ENCODE results near the gene GOLGA2.

Gene GOLGA2

GRCh38 chr9:128215491-128216409 is 60.1 kb downstream of the GOLGA2 start:
- Histone ChIP-seq H3K4me3 (ENCODE audit: low read depth, low read length) (no peak overlapping the region), H3K4me1 (ENCODE audit: control insufficient read depth, insufficient read depth, low read length) (peaks cover 18% of the 10 kb centered on the region; the same call in 1 of the 2 replicates), H3K27ac (ENCODE audit: low read depth, low read length) (no peak overlapping the region), H3K9me3 (ENCODE audit: control insufficient read depth, insufficient read depth, low read depth, low read length) (no peaks in the 10 kb centered on the region), H3K9ac (ENCODE audit: low read length) (no peak overlapping the region), H3K36me3 (ENCODE audit: control insufficient read depth, insufficient read depth, low read length) (peaks cover 12% of the 10 kb centered on the region), H3K27me3 (ENCODE audit: control insufficient read depth, insufficient read depth, low read length) (no peaks in the 10 kb centered on the region)

- H3K4me1 ChIP-seq (ENCODE audit: control insufficient read depth, insufficient read depth, low read length), result peaks cover 18% of the 10 kb centered on the region; the same call in 1 of the 2 replicates
- peaks cover 5% of the 10 kb centered on the region for H3K36me3 ChIP-seq (ENCODE audit: control insufficient read depth, insufficient read depth, low read length)
- no peak overlapping the region for H3K27ac ChIP-seq (ENCODE audit: low read depth, low read length)
- H3K9me3 ChIP-seq (ENCODE audit: control insufficient read depth, insufficient read depth, low read depth, low read length), result no peaks in the 10 kb centered on the region
- no peak overlapping the region for H3K4me3 ChIP-seq (ENCODE audit: low read depth, low read length)
- no peaks in the 10 kb centered on the region for H3K27me3 ChIP-seq (ENCODE audit: control insufficient read depth, insufficient read depth, low read length)
- H3K9ac ChIP-seq (ENCODE audit: low read length), result no peak overlapping the region
These were observed 61.0 kb downstream of the GOLGA2 start for GRCh38 chr9:128214571-128215490.

GRCh38 chr9:128213746-128214497 is 61.9 kb downstream of the GOLGA2 start:
- Histone ChIP-seq H3K27ac (ENCODE audit: low read depth, low read length) (no peak overlapping the region), H3K4me1 (ENCODE audit: control insufficient read depth, insufficient read depth, low read length) (peaks cover 18% of the 10 kb centered on the region; the same call in 1 of the 2 replicates), H3K4me3 (ENCODE audit: low read depth, low read length) (no peak overlapping the region), H3K27me3 (ENCODE audit: control insufficient read depth, insufficient read depth, low read length) (no peaks in the 10 kb centered on the region), H3K9me3 (ENCODE audit: control insufficient read depth, insufficient read depth, low read depth, low read length) (no peaks in the 10 kb centered on the region), H3K36me3 (ENCODE audit: control insufficient read depth, insufficient read depth, low read length) (peaks cover 2% of the 10 kb centered on the region; the same call in 1 of the 2 replicates), H3K9ac (ENCODE audit: low read length) (no peak overlapping the region)

- no peaks in the 10 kb centered on the region for H3K9me3 ChIP-seq (ENCODE audit: control insufficient read depth, insufficient read depth, low read depth, low read length)
- no peak overlapping the region for H3K4me3 ChIP-seq (ENCODE audit: low read depth, low read length)
- no peaks in the 10 kb centered on the region for H3K27me3 ChIP-seq (ENCODE audit: control insufficient read depth, insufficient read depth, low read length)
- H3K27ac ChIP-seq (ENCODE audit: low read depth, low read length), result no peak overlapping the region
- peaks cover 10% of the 10 kb centered on the region; the same call in 1 of the 2 replicates for H3K4me1 ChIP-seq (ENCODE audit: control insufficient read depth, insufficient read depth, low read length)
- no peak overlapping the region for H3K9ac ChIP-seq (ENCODE audit: low read length)
- H3K36me3 ChIP-seq (ENCODE audit: control insufficient read depth, insufficient read depth, low read length), result peaks cover 5% of the 10 kb centered on the region
These were observed 63.9 kb downstream of the GOLGA2 start for GRCh38 chr9:128211981-128212281.

GRCh38 chr9:128211186-128211980 is 64.4 kb downstream of the GOLGA2 start:
- Histone ChIP-seq H3K27ac (ENCODE audit: low read depth, low read length) (no peak overlapping the region), H3K36me3 (ENCODE audit: control insufficient read depth, insufficient read depth, low read length) (peaks cover 5% of the 10 kb centered on the region), H3K9me3 (ENCODE audit: control insufficient read depth, insufficient read depth, low read depth, low read length) (no peaks in the 10 kb centered on the region), H3K27me3 (ENCODE audit: control insufficient read depth, insufficient read depth, low read length) (no peaks in the 10 kb centered on the region), H3K4me3 (ENCODE audit: low read depth, low read length) (no peak overlapping the region), H3K4me1 (ENCODE audit: control insufficient read depth, insufficient read depth, low read length) (peaks cover 10% of the 10 kb centered on the region; the same call in 1 of the 2 replicates), H3K9ac (ENCODE audit: low read length) (no peak overlapping the region)

GRCh38 chr9:128208946-128209669 is 66.7 kb downstream of the GOLGA2 start:
- H3K36me3 ChIP-seq (ENCODE audit: control insufficient read depth, insufficient read depth, low read length), result peaks cover 8% of the 10 kb centered on the region
- no peaks in the 10 kb centered on the region for H3K27me3 ChIP-seq (ENCODE audit: control insufficient read depth, insufficient read depth, low read length)
- H3K4me1 ChIP-seq (ENCODE audit: control insufficient read depth, insufficient read depth, low read length), result peaks cover 10% of the 10 kb centered on the region
- H3K9ac ChIP-seq (ENCODE audit: low read length), result no peak overlapping the region
- H3K27ac ChIP-seq (ENCODE audit: low read depth, low read length), result no peak overlapping the region
- H3K4me3 ChIP-seq (ENCODE audit: low read depth, low read length), result no peak overlapping the region
- H3K9me3 ChIP-seq (ENCODE audit: control insufficient read depth, insufficient read depth, low read depth, low read length), result no peaks in the 10 kb centered on the region

- Histone ChIP-seq H3K4me1 (ENCODE audit: control insufficient read depth, insufficient read depth, low read length) (peaks cover 10% of the 10 kb centered on the region), H3K27ac (ENCODE audit: low read depth, low read length) (no peak overlapping the region), H3K27me3 (ENCODE audit: control insufficient read depth, insufficient read depth, low read length) (no peaks in the 10 kb centered on the region), H3K9ac (ENCODE audit: low read length) (no peak overlapping the region), H3K4me3 (ENCODE audit: low read depth, low read length) (no peak overlapping the region), H3K36me3 (ENCODE audit: control insufficient read depth, insufficient read depth, low read length) (peaks cover 8% of the 10 kb centered on the region; the same call in 1 of the 2 replicates), H3K9me3 (ENCODE audit: control insufficient read depth, insufficient read depth, low read depth, low read length) (no peaks in the 10 kb centered on the region)
These were observed 67.4 kb downstream of the GOLGA2 start for GRCh38 chr9:128208386-128208785.

GRCh38 chr9:128206916-128207910 is 68.6 kb downstream of the GOLGA2 start:
- Histone ChIP-seq H3K27ac (ENCODE audit: low read depth, low read length) (no peak overlapping the region), H3K9me3 (ENCODE audit: control insufficient read depth, insufficient read depth, low read depth, low read length) (no peaks in the 10 kb centered on the region), H3K4me3 (ENCODE audit: low read depth, low read length) (no peak overlapping the region), H3K27me3 (ENCODE audit: control insufficient read depth, insufficient read depth, low read length) (no peaks in the 10 kb centered on the region), H3K9ac (ENCODE audit: low read length) (no peak overlapping the region), H3K4me1 (ENCODE audit: control insufficient read depth, insufficient read depth, low read length) (peaks cover 19% of the 10 kb centered on the region), H3K36me3 (ENCODE audit: control insufficient read depth, insufficient read depth, low read length) (peaks cover 5% of the 10 kb centered on the region; the same call in 1 of the 2 replicates)

- Histone ChIP-seq H3K9me3 (ENCODE audit: control insufficient read depth, insufficient read depth, low read depth, low read length) (no peaks in the 10 kb centered on the region), H3K27me3 (ENCODE audit: control insufficient read depth, insufficient read depth, low read length) (no peaks in the 10 kb centered on the region), H3K4me1 (ENCODE audit: control insufficient read depth, insufficient read depth, low read length) (peaks cover 26% of the 10 kb centered on the region), H3K36me3 (ENCODE audit: control insufficient read depth, insufficient read depth, low read length) (peaks cover 5% of the 10 kb centered on the region; the same call in 1 of the 2 replicates), H3K9ac (ENCODE audit: low read length) (no peak overlapping the region), H3K27ac (ENCODE audit: low read depth, low read length) (no peak overlapping the region), H3K4me3 (ENCODE audit: low read depth, low read length) (no peak overlapping the region)
These were observed 69.3 kb downstream of the GOLGA2 start for GRCh38 chr9:128206484-128206883.

Measured in HUES6 (cell line).